ENCODE measurements around the gene IFIT5.
"Not testable (repeated sequence)": the region's sequence is repeated elsewhere in the genome, so short reads cannot be mapped to it uniquely, and the experiment has no call there.

Gene IFIT5

GRCh38 chr10:89395141-89395540 is 19.2 kb upstream of the IFIT5 start:
- DNase-seq, result no peak

GRCh38 chr10:89398003-89398749 is 16.2 kb upstream of the IFIT5 start:
- DNase-seq, result no peak

- peak; percentile 91 for DNase-seq
Observed at GRCh38 chr10:89399956-89400355, 14.4 kb upstream of the IFIT5 start.

- no peak for DNase-seq
Observed at GRCh38 chr10:89403043-89403442, 11.3 kb upstream of the IFIT5 start.

GRCh38 chr10:89404104-89405047 is 10.0 kb upstream of the IFIT5 start:
- no peak for DNase-seq

GRCh38 chr10:89406178-89406577 is 8.2 kb upstream of the IFIT5 start:
- not testable (repeated sequence) for DNase-seq

- DNase-seq, result not testable (repeated sequence)
Observed at GRCh38 chr10:89407792-89408191, 6.6 kb upstream of the IFIT5 start.

- DNase-seq, result not testable (repeated sequence)
Observed at GRCh38 chr10:89409282-89409681, 5.1 kb upstream of the IFIT5 start.

GRCh38 chr10:89410551-89410950 is 3.8 kb upstream of the IFIT5 start:
- peak; percentile 69 for DNase-seq

- peak; percentile 50 for DNase-seq
Observed at GRCh38 chr10:89411135-89411534, 3.2 kb upstream of the IFIT5 start.

GRCh38 chr10:89412276-89412675 is 2.1 kb upstream of the IFIT5 start:
- peak; percentile 42 for DNase-seq

GRCh38 chr10:89413398-89413912 is 913 bp upstream of the IFIT5 start:
- no peak for DNase-seq

- DNase-seq, result peak; percentile 65
Observed at GRCh38 chr10:89414879-89415821, 782 bp downstream of the IFIT5 start.

GRCh38 chr10:89416465-89416864 is 2.1 kb downstream of the IFIT5 start:
- no peak for DNase-seq

- DNase-seq, result no peak
Observed at GRCh38 chr10:89419548-89419947, 5.2 kb downstream of the IFIT5 start.

GRCh38 chr10:89421018-89421476 is 6.7 kb downstream of the IFIT5 start:
- DNase-seq, result no peak

- no peak for DNase-seq
Observed at GRCh38 chr10:89425000-89425399, 10.6 kb downstream of the IFIT5 start.

- peak; percentile 36 for DNase-seq
Observed at GRCh38 chr10:89426230-89426868, 12.0 kb downstream of the IFIT5 start.

GRCh38 chr10:89427629-89428028 is 13.3 kb downstream of the IFIT5 start:
- no peak for DNase-seq

- DNase-seq, result no peak
Observed at GRCh38 chr10:89428877-89429276, 14.5 kb downstream of the IFIT5 start.

- DNase-seq, result no peak
Observed at GRCh38 chr10:89431977-89432376, 17.6 kb downstream of the IFIT5 start.

GRCh38 chr10:89438525-89438924 is 24.2 kb downstream of the IFIT5 start:
- no peak for DNase-seq
